ENCODE data around the gene TSHZ1. TPM values are rescaled to one million over a fixed set of nuclear protein-coding genes. Genes with fewer than 3 reads are reported as not detected.

TSHZ1 gene
- total and polyA plus RNA-seq, 12 donors, result 6.8 to 25.0 (median 16.0) TPM

DNA sequence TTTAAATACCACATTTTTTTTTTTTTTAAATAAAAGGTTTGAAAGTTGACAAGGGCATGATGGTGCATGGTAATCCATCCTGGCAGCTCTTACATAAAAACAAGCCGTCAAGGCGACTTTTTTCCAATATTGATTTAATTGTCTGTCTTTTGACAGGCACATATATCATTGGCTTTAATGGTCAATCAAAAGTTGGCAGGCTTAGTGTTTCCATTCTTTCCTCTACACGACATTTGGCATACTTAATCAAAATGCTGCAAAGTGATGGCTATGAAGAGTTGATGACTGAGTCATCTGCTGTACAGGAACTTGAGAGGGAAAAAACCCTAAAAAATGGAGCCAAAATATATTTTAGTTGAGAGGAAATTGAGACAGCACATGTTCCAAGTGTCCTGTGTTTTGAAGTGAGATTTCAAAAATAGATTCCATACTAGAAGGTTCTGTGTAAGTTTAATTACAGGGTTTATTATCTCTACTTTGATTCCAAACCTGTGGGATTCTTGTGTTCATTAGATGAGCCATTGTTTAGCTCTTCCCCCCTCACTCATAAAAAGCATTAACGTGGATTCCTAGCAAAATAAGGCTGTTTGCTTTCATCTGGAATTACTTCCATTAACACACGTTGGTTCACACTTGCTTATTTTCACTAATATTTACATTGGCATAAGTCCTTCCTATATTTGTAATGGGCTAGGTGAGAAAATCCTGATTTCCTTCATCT lies 3.2 kb downstream of the TSHZ1 start:
- DNase-seq, result no peak
- 32 to 42% (median 37%) methylated on average over 5 of the region's 5 CpGs for WGBS, 4 donors
- H3K27me3 ChIP-seq, result no peaks in the 10 kb centered on the region
- no peak for TF ChIP-seq CTCF (IDR thresholded peaks at IDR 0.05)
- TF ChIP-seq POLR2A (IDR thresholded peaks at IDR 0.05), result no peak
- H3K27ac ChIP-seq, result peak overlapping the region in 1 of 5 donors; percentile 90
- no peaks in the 10 kb centered on the region for H3K36me3 ChIP-seq (replicated peaks in 1 of 2)
- H3K9me3 ChIP-seq (replicated peaks in 1 of 3), result no peaks in the 10 kb centered on the region
- peaks cover 20 to 33% of the 10 kb centered on the region in 2 donors for H3K4me1 ChIP-seq (replicated peaks in 1 of 2)
- intact Hi-C loops (cut with DNase I), result loop anchor here in 1 of 2 donors (5.0 kb wide), 1 partner anchor 34 kb away; no protein-coding TSS in a partner anchor
- peak overlapping the region in 1 of 4 donors; percentile 89 for H3K4me3 ChIP-seq

- TF ChIP-seq POLR2A (IDR thresholded peaks at IDR 0.05) (no peak), CTCF (IDR thresholded peaks at IDR 0.05) (no peak)
- intact Hi-C loops (cut with DNase I), result loop anchor here in 1 of 2 donors (5.0 kb wide), 1 partner anchor 33 kb away; no protein-coding TSS in a partner anchor
- Histone ChIP-seq H3K36me3 (replicated peaks in 1 of 2) (no peaks in the 10 kb centered on the region), H3K27ac (peak overlapping the region in 1 of 5 donors; percentile 90), H3K4me1 (replicated peaks in 1 of 2) (peaks cover 20 to 33% of the 10 kb centered on the region in 2 donors), H3K4me3 (no peak overlapping the region), H3K27me3 (no peaks in the 10 kb centered on the region), H3K9me3 (replicated peaks in 1 of 3) (no peaks in the 10 kb centered on the region)
- WGBS, 4 donors, result 71 to 80% (median 76%) methylated on average over 5 of the region's 5 CpGs
- no peak for DNase-seq
These were observed 3.7 kb downstream of the TSHZ1 start for GRCh38 chr18:75214332-75214690.

DNA sequence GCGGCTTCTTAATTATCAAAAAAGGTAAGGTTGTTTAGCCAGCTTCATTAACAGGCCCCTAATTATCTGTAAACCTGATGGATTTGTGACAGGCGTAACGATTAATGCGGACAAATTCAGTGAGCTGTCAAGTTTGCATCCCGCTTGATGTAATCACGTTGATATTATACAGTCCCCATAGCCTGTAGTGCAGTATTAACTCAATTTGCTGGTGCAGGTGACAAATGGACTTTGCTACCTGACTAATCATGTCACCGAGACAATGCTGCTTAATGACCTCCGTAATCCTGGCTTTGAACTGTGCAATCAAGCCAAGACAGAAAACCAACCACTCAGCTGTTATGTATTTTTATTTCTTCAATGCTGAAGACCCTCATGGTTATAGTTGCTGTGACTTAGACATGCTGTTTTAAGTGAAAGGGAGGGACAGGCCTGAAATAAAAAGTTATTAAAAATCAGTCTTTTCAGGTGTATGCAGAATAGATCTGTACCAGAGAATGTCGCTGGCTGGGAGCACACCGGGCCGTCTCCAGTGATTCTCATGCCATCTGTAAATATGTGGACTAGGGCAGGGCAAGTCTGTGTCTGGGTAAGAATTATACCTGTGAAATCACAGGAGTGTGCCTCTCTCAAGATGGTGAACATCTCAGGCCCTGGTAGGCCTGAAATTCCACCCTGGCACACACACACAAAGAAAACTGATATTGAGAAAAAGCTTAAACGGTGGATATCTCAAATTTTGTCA lies 4.3 kb downstream of the TSHZ1 start:
- Histone ChIP-seq H3K4me1 (replicated peaks in 1 of 2) (peaks cover 20 to 32% of the 10 kb centered on the region in 2 donors), H3K36me3 (replicated peaks in 1 of 2) (no peaks in the 10 kb centered on the region), H3K27me3 (no peaks in the 10 kb centered on the region), H3K9me3 (replicated peaks in 1 of 3) (no peaks in the 10 kb centered on the region), H3K4me3 (no peak overlapping the region), H3K27ac (no peak overlapping the region)
- DNase-seq, result no peak
- intact Hi-C loops (cut with DNase I), result loop anchor here in 1 of 2 donors (5.0 kb wide), 1 partner anchor 32 kb away; no protein-coding TSS in a partner anchor
- 82 to 86% (median 83%) methylated on average over 12 of the region's 12 CpGs for WGBS, 4 donors
- TF ChIP-seq POLR2A (IDR thresholded peaks at IDR 0.05), result no peak
- TF ChIP-seq CTCF (IDR thresholded peaks at IDR 0.05), result no peak

- no peaks in the 10 kb centered on the region for H3K27me3 ChIP-seq
- intact Hi-C loops (cut with DNase I), result no loop called here
- no peaks in the 10 kb centered on the region for H3K36me3 ChIP-seq (replicated peaks in 1 of 2)
- no peak for DNase-seq
- H3K4me3 ChIP-seq, result no peak overlapping the region
- WGBS, 4 donors, result 82 to 96% (median 88%) methylated on average over 4 of the region's 4 CpGs
- peaks cover 15 to 26% of the 10 kb centered on the region in 2 donors for H3K4me1 ChIP-seq (replicated peaks in 1 of 2)
- no peak overlapping the region for H3K27ac ChIP-seq
- TF ChIP-seq POLR2A (IDR thresholded peaks at IDR 0.05) (no peak), CTCF (IDR thresholded peaks at IDR 0.05) (no peak)
- no peaks in the 10 kb centered on the region for H3K9me3 ChIP-seq (replicated peaks in 1 of 3)
These were observed 5.1 kb downstream of the TSHZ1 start for GRCh38 chr18:75215663-75216062.
